Right forelimb (tissue), 1 donor: ENCODE measurements around the gene MOXD1.
A peak's percentile ranks its signal among the peaks of the same experiment; 100 is the strongest.
"Not testable (repeated sequence)": the region's sequence is repeated elsewhere in the genome, so short reads cannot be mapped to it uniquely, and the experiment has no call there.

Source experiments
- DNase-seq: peaks from one replicate; pipeline ENCODE4 v3.0.0-alpha.2; 2018

MOXD1 gene

DNA sequence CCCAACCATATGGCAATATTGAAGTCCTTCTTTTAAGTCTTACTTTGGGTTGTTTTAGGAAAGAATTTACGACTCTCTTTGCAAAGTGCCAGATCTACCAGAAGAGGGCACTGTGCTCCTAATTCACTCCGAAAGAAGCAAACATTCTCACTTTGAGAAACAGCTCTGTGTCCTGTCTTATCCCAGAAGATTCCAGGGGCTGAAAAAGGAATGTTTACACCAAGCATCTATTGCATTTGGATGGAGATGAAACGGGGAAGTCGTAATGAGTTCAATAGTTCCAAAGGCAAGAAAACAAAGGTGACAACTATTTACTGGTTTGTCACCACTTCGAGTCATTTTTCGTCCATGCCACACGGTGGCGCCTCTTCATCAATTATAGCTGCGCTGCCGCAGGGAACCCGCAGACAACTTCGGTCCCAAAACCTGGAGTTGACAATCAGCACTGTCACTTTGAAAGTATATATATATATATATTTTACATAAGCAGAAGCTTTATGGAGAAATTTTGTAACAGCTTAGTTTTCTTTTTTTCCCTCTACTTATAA lies 121.6 kb downstream of the MOXD1 start:
- peak; percentile 80 for DNase-seq

DNA sequence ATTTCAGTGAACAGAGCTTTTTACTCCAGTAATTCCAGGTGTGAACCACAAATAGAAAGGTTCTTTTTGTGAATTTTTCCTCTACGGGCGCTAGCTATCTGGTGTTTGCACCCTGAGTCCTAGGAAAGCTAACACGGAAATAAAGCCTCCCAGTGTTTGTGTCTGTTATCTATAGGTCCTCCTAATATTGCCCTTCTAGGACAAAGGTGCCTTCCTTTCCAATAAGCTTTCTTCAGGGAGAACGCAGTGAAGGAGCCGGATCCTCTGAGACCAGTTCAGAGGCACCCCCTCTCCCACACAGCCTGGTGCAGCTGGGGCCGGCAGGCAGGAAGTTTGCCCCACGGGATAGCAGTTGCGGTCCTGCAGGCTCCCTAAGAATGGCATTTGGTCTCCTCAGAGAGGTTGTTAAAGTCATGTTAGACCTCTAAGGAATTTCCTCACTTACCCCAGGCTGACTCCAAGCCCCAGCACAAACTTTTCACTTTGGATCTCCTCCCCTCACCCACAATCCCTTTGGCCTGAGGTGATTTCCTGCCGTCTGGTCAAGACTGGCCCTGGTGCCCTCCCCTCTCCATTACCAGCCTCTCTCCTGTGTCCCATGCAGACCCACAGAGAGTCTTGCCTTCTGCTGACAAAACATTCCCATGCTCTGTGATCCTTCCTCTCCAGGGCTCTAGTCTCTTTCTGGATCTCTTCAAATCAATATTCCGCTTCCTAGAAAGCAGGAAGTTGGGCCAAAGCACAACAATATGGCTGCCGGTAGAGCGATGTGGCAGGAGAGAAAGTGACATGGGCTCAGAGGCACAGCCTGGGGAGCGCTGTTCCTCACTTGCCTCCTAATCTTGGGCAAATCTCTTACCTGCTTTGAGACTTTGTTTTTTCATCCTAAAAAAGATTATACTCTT lies 126.0 kb downstream of the MOXD1 start:
- no peak for DNase-seq

DNA sequence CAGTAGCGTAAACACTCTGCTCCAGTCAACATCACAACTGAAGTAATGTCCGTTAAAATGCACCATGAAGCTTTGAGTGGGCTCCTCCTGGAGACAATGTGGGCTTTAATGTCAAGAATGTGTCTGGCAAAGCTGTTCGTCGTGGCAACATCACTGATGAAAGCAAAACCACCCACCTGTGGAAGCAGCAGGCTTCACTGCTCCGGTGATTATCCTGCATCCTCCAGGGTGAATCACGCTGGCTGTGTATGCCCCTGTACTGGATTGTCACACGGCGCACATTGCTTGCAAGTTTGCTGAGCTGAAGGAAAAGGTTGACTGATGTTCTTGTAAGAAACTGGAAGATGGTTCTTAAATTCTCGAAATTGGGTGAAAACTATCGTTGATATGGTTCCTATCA lies 128.5 kb downstream of the MOXD1 start:
- DNase-seq, result no peak

DNA sequence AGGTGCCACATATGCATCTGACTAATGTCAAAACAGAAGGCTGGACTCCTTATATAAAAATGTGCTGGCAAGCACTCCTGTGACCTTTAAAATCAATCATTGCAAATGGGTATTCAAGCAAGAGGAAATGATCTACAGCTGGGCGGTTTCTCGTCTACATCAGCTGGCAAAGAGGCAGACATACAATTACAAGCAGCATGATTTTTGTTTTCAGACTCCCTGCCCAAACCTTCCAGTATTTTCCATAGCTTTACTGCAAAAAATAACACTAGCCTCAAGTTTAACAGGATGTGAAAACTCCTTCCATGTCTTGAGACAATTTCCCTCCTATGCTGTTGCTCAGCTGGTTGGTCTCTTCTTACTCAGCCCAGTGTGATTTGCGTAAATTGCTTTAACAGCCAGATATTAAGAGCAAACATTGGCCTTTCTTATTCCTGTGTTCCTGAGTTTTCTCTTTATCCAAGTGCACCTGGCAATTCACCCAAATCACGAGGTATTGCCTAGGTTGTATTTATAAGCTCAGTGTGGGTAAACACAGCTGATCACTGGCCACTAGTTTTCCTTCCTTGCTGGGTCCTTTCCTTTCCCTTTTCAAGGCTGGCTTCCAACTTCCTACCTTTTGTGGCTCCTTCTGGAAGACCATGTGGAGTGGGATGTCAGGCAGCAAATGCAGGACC lies 130.4 kb downstream of the MOXD1 start:
- peak; percentile 52 for DNase-seq

DNA sequence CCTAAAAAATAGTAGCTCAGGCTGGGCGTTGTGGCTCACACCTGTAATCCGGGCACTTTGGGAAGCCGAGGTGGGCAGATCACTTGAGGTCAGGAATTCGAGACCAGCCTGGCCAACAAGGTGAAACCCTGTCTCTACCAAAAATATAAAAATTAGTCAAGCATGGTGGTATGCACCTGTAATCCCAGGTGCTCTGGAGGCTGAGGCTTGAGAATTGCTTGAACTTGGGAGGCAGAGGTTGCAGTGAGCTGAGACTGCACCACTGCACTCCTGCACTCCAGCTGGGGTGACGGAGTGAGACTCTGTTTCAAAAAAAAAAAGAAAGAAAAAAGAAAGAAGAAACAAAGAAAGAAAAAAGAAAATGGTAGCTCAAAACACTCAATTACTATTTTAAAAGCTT lies 132.6 kb downstream of the MOXD1 start:
- not testable (repeated sequence) for DNase-seq

DNA sequence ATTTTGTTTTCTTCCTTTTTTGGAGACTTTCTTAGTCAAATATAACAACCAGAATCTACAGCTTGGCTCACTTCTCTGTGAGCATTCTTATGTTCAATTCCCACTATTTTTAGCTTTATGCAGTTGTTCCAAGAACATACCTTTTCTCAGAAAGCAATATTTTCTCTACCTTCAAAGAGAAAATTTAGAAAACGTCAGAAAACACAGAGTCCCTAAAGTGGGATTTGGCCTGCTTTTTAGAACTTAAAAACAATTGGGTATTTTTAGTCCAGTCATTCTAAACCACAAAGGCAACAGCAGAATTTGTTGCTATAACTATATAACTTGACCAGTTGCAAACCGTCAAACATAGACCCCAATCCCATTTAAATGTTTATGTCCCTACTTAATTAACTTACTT lies 133.1 kb downstream of the MOXD1 start:
- DNase-seq, result no peak

DNA sequence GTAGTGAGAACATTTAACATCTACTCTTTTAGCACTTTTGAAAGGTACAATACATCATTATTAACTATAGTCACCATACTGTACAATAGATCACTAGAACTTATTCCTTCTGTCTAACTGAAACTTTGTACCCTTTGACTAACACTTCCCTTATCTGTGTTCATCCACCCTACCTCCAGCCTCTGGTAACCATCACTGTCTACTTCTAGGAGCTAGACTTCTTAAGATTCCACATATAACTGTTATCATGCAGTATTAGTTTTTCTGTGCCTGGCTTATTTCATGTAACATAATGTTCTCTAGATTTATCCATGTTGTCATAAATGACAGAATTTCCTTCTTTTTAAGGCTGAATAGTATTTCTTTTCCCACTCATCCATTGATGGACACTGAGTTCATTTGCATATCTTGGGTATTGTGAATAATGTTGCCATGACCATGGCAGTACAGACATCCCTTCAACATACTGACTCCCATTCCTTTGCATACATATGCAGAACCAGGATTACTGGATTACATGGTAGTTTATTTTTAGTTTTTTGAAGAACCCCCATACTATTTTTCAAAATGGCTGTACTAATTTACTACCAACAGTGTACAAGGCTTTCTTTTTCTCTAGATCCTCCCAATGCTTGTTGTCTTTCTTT lies 135.7 kb downstream of the MOXD1 start:
- DNase-seq, result no peak

DNA sequence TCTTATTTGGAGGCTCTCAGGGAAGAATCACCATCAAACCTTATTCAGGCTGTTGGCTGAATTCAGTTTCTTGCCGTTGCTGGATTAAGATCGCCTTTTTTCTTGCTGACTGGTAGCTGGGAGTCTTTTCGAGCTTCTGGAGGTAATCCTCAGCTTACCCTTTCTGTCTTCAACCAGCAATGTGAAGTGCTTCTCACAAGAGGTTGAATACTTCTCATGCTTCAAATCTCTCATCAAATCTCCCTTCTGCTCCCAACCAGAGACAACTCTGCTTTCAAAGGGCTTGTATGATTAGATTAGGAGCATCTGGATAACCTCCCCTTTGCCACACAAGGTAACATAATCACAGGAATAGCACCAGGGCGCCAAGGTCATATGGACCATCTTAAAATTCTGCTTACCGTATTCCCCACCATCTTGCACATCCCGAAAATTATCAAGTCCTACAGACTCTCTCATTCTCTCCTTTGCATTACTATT lies 137.2 kb downstream of the MOXD1 start:
- no peak for DNase-seq

GRCh38 chr6:132261354-132261753 lies 139.9 kb downstream of the MOXD1 start:
- DNase-seq, result peak; percentile 57

GRCh38 chr6:132259070-132259469 lies 142.2 kb downstream of the MOXD1 start:
- no peak for DNase-seq

GRCh38 chr6:132257561-132257960 lies 143.7 kb downstream of the MOXD1 start:
- DNase-seq, result no peak

GRCh38 chr6:132256457-132256856 lies 144.8 kb downstream of the MOXD1 start:
- no peak for DNase-seq

DNA sequence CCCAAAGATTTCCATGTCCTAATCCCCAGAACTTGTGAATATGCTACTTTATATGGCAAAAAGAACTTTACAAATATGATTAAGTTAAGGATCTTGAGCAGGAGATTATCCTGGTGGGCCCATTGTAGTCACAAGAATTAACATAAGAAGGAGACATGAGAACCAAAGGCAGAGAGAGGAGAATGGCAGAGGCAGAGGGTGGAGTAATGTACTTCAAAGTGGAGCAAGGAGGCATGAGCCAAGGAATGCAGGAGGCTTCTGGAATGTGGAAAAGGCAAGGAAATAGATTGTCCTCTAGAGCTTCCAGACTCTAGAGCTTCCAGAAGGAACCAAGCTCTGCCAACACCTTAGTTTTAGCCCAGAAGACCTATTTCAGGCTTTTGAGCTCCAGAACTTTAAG lies 147.4 kb downstream of the MOXD1 start:
- no peak for DNase-seq

- DNase-seq, result no peak
Measured at GRCh38 chr6:132253211-132253610, 148.1 kb downstream of the MOXD1 start.

GRCh38 chr6:132252113-132252512 lies 149.2 kb downstream of the MOXD1 start:
- no peak for DNase-seq

DNA sequence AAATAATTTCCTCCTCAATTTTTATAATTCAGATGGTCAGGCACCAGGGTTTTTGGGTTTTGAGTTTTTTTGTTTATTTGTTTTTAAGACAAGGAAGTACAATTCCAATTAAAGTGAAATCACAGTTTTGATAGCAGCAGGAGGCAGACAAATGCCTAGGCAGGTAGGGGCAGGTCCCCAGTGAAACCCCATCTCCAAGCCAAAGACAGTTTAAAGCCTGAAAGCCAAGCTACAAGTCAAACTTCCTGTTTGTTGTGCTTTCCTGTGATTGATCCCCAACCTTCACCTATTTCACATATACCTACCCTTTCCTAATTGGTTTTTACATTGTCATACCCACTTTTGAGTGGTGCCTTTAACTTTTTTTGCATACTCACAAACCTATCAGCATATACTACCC lies 149.6 kb downstream of the MOXD1 start:
- DNase-seq, result no peak

GRCh38 chr6:132247381-132248159 lies 153.7 kb downstream of the MOXD1 start:
- DNase-seq, result no peak

GRCh38 chr6:132246632-132247270 lies 154.5 kb downstream of the MOXD1 start:
- no peak for DNase-seq

DNA sequence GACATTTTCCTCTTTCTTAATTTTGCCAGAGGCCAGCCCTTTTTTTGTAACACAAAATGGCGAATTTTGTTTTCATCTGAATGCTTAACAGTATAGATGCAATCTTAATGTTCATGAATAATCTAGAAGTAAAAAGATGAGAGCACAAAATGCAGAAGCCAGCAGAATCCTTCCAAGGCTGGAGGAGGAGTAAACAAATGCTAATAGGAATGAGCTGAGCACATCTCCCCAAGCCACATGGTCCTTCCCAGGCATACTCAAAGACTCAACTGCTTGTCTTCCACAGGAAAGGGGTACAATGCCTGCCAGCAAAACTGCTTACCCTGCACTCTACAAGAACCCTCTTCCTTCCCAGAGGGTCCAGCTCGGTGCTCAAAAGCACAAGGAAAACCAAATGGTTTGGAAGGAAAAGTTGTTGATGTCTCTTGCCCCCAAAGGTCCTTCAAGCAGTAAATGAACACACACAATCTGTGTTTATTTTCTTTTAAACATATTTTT lies 155.1 kb downstream of the MOXD1 start:
- no peak for DNase-seq
